Stimulated activated CD8-positive, alpha-beta memory T cell treated with anti-CD3 and anti-CD28 coated beads, Interleukin-12 subunit alpha, Interleukin-12 subunit beta, amount 100 ng/mL, for 4 hours (primary cell): Measurements from ENCODE around the gene PCID2.

Experiments
- DNase-seq: peaks from one replicate; pipeline ENCODE4 v3.0.0-alpha.2; 2020; ENCODE audit warnings: low read depth

The PCID2 gene

DNA sequence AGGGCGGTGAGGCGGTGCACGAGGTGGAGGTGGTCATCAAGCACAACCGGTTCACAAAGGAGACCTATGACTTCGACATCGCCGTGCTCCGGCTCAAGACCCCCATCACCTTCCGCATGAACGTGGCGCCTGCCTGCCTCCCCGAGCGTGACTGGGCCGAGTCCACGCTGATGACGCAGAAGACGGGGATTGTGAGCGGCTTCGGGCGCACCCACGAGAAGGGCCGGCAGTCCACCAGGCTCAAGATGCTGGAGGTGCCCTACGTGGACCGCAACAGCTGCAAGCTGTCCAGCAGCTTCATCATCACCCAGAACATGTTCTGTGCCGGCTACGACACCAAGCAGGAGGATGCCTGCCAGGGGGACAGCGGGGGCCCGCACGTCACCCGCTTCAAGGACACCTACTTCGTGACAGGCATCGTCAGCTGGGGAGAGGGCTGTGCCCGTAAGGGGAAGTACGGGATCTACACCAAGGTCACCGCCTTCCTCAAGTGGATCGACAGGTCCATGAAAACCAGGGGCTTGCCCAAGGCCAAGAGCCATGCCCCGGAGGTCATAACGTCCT, 59.4 kb downstream of the PCID2 start:
- no peak for DNase-seq

DNA sequence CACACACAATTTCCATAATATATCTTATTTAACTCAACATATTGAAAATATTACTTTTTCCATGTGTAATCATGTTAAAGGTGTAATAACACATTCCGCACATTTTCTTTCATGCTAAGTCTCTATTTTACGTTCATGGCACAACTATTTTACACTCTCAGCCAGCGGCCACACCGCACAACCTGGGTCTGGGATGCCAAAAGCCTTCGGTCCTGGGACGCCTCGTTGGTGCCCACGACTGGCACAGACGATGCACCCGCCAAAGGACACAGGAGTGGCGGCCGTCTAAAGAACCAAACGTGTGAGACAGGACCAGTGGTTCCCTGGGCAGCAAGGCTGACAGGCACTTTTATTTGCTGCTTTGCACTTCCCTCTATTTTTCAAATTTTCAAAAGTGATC, 60.1 kb downstream of the PCID2 start:
- no peak for DNase-seq

DNA sequence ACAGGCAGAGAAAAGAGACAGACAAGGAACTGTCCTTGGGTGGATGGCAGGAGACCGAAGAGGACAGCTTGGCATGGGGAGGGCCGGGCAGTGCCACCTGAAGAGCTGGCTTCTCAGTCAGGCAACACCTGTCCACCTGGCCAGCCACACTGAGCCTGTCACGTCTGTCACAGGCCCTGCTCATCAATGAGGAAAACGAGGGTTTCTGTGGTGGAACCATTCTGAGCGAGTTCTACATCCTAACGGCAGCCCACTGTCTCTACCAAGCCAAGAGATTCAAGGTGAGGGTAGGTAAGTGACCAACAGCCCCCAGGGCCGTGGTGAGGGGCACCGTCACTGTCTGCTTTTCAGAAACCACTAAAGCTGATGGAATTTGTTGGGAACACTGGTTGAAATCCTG, 61.3 kb downstream of the PCID2 start:
- no peak for DNase-seq

DNA sequence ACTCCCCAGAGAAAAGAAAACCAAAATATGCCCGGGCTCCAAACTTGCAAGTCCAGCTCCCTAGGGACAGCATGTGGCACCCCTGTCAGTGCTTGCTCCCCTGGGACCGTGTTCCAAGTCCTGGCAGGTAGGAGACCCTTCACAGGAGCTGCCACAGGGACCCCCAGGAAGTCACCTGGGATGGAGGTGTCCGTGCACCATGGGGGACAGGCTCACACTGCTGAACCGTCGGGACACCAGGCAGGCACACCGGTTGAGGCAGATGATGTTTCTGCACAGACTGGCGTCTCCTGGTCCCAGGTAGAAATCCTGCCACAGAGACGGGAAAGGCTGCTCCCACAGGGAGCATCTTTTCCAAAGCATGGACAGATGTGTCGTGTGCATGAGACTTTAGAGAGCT, 61.7 kb downstream of the PCID2 start:
- no peak for DNase-seq

DNA sequence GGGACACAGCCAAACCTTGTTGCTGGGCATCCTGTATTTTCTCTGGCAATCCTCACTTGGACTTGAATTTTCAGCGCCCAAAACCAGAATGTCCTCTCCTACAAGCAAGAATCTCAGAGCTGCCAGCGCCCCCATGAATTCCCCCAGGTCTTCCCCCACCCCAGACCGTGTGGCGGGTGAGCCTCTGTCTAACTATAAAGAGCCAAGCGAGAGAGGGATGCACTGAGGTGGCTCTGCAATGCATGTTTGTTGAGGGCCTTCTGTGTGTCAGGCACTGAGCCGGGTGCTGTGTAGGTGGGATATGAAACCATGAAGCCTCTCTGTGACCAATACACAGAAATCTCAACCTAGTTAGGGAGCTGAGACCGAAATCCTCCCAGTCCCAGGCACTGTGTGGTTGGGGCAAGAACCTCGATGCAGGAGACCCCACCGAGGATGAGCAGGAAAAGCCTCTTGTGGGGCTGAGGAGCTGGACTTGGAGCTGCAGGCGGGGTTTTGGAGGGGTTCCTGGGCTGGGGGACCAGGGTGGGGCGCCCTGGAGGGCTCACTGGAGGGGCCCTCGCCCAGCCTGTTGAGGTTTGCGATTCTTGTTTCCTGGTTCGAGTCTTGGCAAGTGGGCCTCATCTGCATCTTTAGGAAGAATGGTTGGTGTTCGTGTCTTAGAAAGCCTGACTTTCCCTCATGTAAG, 62.4 kb downstream of the PCID2 start:
- DNase-seq: no peak

DNA sequence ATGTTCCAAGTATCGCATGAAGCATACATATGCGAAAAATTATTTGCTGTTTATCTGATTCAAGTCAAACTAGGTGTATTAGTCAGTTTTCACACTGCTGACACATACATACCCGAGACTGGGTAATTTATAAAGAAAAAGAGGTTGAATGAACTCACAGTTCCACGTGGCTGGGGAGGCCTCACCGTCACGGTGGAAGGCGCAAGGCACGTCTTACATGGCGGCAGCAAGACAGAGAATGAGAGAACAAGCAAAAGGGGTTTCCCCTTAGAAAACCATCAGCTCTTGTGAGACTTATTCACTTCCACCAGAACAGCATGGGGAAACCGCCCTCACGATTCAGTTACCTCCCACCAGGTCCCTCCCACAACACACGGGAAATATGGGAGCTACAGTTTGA, 63.0 kb downstream of the PCID2 start:
- no peak for DNase-seq

DNA sequence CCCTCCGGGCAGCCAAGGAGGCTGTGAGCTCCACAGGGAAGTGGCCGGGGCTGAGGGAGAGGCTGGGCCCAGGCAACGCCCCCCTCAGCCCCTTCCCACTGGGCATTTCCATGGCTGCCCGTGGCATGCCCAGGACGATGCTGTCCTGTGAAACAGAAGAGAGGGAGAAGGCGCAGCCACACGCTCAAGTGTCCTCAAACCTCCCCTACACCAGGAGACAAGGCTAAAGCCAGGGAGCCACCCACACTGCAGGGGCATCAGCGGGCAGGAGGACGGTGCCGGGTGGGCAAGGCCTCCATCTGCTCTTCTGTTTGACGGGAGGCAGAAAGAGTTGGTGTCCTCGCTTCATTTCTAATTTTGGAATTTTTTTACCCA, 64.2 kb downstream of the PCID2 start:
- no peak for DNase-seq

DNA sequence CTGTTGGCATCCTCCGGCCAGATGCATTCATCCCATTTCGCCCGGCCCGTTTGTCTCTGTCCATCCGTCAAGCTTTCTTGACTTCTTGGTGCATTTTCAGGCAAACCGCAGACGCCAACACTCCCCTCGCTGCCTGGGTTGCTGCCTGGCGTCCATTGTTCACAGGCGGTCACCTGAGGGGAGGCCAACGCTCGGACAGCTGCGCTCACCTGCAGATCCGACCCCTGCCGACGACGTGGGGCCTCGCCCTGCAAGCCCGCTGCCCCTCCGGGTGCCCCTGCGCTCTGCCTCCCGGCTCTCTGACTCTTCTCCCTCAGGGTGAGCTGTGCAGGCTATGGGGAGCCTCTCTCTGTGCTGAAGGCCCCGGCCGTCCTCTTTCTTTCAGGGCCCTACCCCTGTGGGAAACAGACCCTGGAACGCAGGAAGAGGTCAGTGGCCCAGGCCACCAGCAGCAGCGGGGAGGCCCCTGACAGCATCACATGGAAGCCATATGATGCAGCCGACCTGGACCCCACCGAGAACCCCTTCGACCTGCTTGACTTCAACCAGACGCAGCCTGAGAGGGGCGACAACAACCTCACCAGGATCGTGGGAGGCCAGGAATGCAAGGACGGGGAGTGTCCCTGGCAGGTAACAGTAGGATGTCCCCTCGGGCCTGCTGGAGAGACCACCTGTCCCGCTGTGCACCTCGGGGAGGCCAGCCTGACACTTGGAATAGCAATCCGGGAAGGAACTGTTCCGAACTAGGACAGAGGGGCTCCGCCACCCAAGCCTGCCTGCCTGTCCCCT, 64.8 kb downstream of the PCID2 start:
- no peak for DNase-seq

DNA sequence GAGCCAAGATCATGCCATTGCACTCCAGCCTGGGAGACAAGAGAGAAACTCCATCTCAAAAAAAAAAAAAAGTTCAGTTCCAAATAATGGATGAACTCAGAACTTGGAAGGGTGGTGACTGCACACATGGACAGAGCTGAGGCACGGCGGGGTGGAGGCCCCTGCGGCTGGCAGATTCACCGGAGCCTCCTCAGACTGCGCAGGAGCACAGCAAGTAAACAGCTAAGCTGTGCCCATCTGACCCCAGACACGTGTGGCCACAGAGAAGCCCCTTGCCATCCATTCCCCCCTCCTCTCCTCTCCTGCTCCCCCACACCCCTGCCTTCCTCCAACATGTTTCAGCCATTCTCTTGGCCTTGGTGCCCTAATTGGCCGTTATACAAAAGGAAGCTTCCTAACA, 65.6 kb downstream of the PCID2 start:
- no peak for DNase-seq

DNA sequence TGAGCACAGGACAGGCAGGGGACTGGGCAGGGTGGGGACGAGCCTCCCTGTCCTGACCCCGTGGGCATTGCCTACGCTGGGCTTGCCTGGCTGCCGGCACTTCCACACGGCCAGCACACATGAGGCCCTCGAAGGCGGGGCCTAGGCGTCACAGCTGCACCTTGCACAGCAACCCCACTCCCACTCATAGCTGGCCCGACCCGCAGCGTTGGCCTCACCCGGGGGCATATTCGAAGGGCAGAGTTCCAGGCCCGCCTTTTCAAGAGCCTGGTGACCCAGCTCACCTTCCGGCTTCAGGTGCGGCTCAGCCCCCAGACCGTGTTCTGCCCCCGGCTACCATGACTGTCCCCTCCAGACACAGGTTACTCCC, 66.9 kb downstream of the PCID2 start:
- no peak for DNase-seq

DNA sequence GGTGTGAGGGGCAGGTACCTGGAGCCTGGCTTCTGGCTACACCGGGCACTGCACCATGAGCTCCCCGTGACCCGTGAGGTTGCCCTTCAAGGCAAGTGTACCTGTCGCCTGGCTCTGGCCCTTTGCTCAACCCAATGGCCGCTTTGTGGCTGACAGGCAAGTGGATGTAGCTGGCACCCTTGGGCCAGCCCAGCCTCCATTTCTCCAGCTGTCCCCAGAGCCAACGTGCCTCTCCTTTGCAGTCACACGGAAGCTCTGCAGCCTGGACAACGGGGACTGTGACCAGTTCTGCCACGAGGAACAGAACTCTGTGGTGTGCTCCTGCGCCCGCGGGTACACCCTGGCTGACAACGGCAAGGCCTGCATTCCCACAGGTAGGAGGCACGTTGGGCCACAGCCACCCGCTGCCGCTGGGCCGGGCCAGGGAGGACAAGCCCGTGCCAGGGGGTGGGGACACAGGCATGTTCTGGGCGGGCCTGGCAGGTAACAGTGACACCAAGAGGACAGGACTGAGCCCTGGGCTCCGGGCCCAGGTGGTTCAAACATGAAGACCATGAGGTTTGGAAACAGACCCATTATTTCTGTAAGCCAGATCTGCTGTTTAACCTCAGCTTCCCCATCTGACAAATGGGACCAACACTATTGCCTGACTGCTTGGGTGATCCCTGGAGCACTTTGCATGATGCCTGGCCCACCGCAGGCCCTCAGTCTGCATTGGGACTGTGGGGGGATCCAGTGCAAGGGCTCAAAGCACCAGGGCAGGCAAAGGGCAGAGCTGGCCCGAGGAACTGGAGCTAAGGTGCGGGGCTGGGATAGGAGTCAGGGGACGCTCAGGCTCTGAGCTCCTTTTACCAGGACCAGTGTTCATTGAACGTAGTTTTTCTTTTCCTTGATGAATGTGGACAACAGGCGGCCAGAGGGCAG, 67.5 kb downstream of the PCID2 start:
- no peak for DNase-seq

DNA sequence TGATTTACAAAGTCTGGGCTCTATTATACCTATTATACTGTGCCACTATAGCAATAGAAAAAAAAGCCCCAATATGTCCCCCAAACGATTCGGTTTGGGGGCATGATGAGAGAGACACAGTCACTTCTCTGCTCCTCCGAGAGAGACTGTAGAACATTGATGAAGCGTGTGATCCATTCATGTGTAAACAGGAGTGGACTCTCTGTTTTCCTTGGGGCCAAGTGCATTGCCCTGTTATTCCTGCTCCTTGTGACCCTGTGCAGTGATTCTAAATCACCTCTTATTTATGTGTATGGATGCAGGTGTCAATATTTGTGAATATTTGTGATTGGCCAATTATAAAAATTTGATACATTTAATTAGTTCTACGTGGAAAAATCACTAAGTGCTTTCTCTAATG, 68.9 kb downstream of the PCID2 start:
- DNase-seq: no peak

DNA sequence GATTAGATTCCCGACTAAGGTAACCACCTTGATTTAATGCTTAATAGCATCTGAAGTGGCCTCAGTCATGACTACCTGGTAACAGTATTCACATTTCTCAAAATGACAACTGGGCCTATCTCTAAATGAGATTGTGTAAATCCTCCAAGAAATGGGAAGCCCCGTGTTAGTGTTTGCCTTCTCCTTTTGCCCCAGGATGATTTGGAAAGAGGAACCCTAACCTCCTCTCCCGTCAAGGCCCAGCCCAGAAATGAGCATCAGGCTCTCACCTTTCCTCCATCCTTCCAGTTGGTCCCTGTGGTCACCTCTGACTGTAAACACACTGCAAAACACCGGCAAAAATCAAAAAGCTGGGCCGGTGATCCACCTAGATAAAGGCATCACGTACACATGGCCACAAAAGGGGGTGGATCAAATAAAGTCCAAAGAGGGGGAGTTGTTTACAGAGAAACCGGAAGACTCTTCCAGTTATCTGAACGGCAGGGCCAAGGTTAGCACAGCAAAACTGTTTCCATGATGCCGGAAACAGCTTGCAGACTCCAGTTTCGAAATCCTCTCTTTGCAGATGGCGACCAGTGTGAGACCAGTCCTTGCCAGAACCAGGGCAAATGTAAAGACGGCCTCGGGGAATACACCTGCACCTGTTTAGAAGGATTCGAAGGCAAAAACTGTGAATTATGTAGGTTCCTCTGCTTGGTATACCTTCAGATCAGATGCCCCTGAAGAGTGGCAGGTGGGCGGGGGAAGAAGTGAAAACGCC, 69.5 kb downstream of the PCID2 start:
- DNase-seq: no peak

DNA sequence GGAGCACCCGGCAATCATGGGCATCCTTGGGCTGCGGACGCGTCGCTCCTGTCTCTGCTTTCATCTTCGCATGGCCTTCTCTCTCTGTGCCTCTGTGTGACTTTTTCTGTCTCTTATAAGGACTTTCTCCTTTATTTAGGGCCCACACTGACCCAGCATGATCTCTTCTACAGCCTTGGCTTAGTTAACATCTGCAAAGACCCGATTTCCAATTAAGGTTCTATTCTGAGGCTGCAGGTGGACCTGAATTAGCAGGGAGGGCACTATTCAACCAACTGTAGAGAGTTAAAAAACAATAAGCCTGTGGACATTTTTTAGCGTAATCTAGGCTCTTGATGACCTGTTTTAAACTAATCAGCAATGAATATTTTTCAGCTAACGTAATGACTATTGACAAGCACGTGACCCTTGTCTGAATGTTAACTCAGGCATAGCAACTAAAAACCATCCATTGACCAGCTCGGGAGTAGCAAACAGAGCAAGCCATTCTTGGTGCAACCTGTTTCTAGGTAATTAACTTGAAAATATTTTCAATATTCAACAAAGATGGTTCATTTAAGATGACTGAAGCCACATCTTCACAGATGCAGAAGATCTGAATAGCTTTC, 70.7 kb downstream of the PCID2 start:
- DNase-seq: no peak

DNA sequence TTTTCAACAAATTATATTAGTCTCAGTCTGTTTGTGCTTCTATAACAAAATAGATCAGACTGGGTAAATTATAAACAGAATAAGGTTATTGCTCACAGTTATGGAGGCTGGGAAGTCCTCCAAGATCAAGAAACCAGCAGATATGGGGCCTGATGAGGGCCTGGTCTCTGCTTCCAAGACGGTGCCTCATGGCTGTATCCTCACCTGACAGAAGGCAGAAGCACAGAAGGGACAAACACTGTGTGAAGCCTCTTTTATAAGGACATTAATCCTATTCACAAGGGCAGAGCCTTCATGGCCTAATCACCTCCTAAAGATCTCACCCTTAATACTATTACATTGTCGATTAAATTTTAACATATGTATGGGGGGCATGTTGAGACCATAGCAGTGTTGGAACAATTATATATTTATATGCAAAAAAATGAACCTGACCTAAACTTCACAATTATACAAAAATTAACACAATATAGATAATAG, 73.1 kb downstream of the PCID2 start:
- DNase-seq: no peak

DNA sequence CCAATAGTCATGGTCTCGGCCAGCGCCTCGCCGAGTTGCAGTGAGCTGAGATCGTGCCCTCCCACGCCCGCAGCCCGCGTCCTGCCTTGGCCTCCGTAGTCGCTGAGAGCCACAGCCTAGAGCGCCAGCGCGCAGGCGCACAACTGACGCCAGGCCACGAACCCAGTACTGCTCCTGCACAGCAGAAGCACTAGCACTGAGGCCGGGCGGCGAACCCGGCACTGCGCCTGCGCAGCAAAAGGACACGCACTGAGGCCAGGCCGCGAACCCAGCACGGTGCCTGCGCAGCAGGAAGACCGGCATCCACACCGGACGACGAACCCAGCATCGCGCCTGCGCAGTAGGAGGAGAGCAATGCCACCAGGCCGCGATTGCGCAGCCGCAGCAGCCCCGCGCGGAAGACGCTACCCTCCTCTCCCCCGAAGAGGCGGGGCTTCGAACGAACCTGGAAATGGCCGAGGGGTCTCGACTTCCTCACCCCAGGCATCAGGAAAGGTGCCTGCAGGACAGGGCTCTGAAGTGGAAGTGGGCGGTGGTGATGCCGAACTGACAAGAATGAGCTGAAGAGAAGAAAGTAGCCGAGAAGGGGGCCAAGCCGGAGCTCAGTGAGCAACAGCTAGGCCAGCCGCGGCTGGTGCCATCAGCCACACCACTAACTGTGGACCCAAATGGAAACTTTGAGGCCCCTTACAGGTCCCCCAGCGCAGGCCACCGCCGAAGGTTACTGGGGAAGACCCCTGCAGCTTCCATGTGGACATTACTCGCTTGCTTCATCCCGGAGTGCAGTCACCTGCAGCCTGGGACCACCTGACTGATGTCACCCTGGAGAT, 78.3 kb downstream of the PCID2 start:
- DNase-seq: no peak

DNA sequence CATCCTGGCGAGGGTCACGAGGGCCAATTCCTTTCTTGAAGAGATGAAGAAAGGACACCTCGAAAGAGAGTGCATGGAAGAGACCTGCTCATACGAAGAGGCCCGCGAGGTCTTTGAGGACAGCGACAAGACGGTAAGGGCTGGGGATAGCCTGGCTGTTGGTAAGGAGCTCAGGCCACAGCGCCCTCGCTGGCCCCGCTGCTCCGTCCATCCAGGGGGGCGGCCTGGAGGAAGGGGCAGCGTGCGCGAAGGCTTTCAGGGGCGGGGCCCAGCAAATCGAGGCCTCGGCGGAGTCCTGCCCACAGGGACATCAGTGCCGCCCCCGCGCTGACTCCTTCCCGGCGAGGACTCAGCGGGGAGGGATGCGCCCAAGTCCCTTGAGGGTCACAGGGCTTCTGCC, 79.0 kb downstream of the PCID2 start:
- DNase-seq: no peak
